ENCODE measurements around the gene PNMA5. TPM values are rescaled to one million over a fixed set of nuclear protein-coding genes. Genes with fewer than 3 reads are reported as not detected.

The PNMA5 gene
- total and polyA plus RNA-seq, 2 of the 8 experiments (the other 6 are each of a cell fraction or from before 2014, with no cell fraction given), result 0.11 TPM

DNA sequence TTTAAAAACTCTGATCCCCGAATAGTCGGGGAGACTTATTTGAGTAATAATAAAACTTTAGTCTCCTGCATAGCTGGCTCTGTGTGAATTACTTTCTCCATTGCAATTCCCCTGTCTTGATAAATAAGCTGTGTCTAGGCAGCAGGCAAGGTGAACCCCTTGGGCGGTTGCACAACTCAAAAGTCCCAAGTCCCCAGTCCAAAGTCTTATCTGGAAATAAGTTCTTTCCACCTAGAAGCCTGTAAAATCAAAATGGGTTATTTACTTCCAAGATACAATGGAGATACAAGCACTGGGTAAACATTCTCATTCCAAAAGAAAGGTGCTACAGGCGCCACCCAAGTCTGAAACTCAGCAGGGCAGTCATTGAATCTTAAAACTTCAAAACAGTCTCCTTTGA lies 10.1 kb upstream of the PNMA5 start:
- Histone ChIP-seq H3K4me1 (replicated peaks in 1 of 4; ENCODE audit: control insufficient read depth in 3 of 4, insufficient read depth in 4 of 4, low read length in 3 of 4) (no peaks in the 10 kb centered on the region), H2BK20ac (ENCODE audit: low read length) (no peak overlapping the region), H2AK5ac (ENCODE audit: low read depth, low read length) (no peak overlapping the region), H3K4ac (replicated peaks; ENCODE audit: insufficient read length, low read depth, low read length) (no peak overlapping the region), H2BK5ac (ENCODE audit: low read depth, low read length) (no peak overlapping the region), H4K5ac (ENCODE audit: insufficient read length, low read depth, low read length) (no peak overlapping the region), H3K27me3 (replicated peaks in 1 of 4; ENCODE audit: control insufficient read depth in 3 of 4, extremely low read depth in 1 of 4, insufficient read depth in 3 of 4, low read length in 3 of 4) (no peaks in the 10 kb centered on the region), H3K56ac (replicated peaks; ENCODE audit: insufficient read length, low read depth, low read length) (no peak overlapping the region), H3K4me2 (ENCODE audit: insufficient read depth in 1 of 2, low read depth in 2 of 2, low read length in 2 of 2) (no peak overlapping the region), H3K79me2 (ENCODE audit: control insufficient read depth in 1 of 2, insufficient read depth in 2 of 2, low read length in 2 of 2) (no peaks in the 10 kb centered on the region), H3K27ac (ENCODE audit: low read depth, low read length) (no peak overlapping the region), H3K36me3 (ENCODE audit: control insufficient read depth in 2 of 4, insufficient read depth in 4 of 4, low read length in 3 of 4) (no peaks in the 10 kb centered on the region), H3K9ac (replicated peaks in 1 of 4; ENCODE audit: extremely low read depth in 1 of 4, low read depth in 3 of 4, low read length in 3 of 4) (no peak overlapping the region), H3K9me3 (ENCODE audit: insufficient read depth in 2 of 2, low read depth in 1 of 2, low read length in 1 of 2) (peaks cover 0 to 6% of the 10 kb centered on the region in 2 experiments; a peak in 1 of 4 replicates), H2BK12ac (ENCODE audit: low read depth, low read length) (no peak overlapping the region), H2BK15ac (ENCODE audit: low read length) (no peak overlapping the region), H3K18ac (ENCODE audit: extremely low read depth, low read length) (no peak overlapping the region), H3K79me1 (ENCODE audit: low read depth, low read length) (no peaks in the 10 kb centered on the region), H4K20me1 (replicated peaks in 1 of 2; ENCODE audit: control insufficient read depth in 1 of 2, insufficient read depth in 2 of 2, low read length in 2 of 2) (no peaks in the 10 kb centered on the region), H2AFZ (ENCODE audit: low read length) (no peak overlapping the region), H2BK120ac (replicated peaks; ENCODE audit: low read depth, low read length) (no peak overlapping the region), H3K23ac (ENCODE audit: insufficient read length) (no peak overlapping the region), H4K8ac (ENCODE audit: extremely low read depth, insufficient read depth, low read length) (no peak overlapping the region), H3K4me3 (ENCODE audit: extremely low read depth in 1 of 4, insufficient read depth in 2 of 4, low read depth in 3 of 4, low read length in 4 of 4) (no peak overlapping the region), H4K91ac (replicated peaks; ENCODE audit: insufficient read length, low read length) (no peak overlapping the region), H3K14ac (ENCODE audit: insufficient read length) (no peak overlapping the region), H3K23me2 (ENCODE audit: low read depth, low read length) (no peaks in the 10 kb centered on the region)
- ChIA-PET CTCF (ENCODE audit: partially characterized antibody) (no interaction called here), POLR2A (ENCODE audit: partially characterized antibody) (no interaction called here)
- 93% methylated on average over 3 of the region's 4 CpGs; no CpG with 5 or more reads in 1 of the 2 experiments for WGBS, 2 experiments (ENCODE audit: extremely low coverage in 1 of 2, insufficient coverage in 1 of 2, insufficient read length in 1 of 2, insufficient replicate concordance in 2 of 2, low coverage in 1 of 2, low lambda C conversion rate in 2 of 2, missing lambda C conversion rate in 1 of 2)
- no peak for TF ChIP-seq EZH2 (IDR thresholded peaks at IDR 0.05; ENCODE audit: low read depth, low read length, severe bottlenecking)
- TF ChIP-seq PHF8 (conservative IDR thresholded peaks at IDR 0.05; ENCODE audit: low read depth, low read length), result no peak
- no peak for TF ChIP-seq JUN (IDR thresholded peaks at IDR 0.05; ENCODE audit: low read depth, low read length)
- TF ChIP-seq RNF2 (IDR thresholded peaks at IDR 0.05; ENCODE audit: borderline replicate concordance, low read depth, low read length, missing control alignments, poor library complexity, severe bottlenecking), result no peak
- no peak for TF ChIP-seq CREB1 (IDR thresholded peaks at IDR 0.05)
- no peak for TF ChIP-seq CBX8 (IDR thresholded peaks at IDR 0.05; ENCODE audit: borderline replicate concordance, low read depth, low read length)
- TF ChIP-seq SUZ12 (IDR thresholded peaks at IDR 0.05; ENCODE audit: low read length), result no peak
- no peak for TF ChIP-seq GABPA (IDR thresholded peaks at IDR 0.05; ENCODE audit: borderline replicate concordance, insufficient read depth, low read length)
- TF ChIP-seq, protein P1, sequence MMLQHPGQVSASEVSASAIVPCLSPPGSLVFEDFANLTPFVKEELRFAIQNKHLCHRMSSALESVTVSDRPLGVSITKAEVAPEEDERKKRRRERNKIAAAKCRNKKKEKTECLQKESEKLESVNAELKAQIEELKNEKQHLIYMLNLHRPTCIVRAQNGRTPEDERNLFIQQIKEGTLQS (IDR thresholded peaks at IDR 0.05; ENCODE audit: insufficient read depth, low read depth, low read length), result no peak
- no peak for TF ChIP-seq BCL11A (IDR thresholded peaks at IDR 0.05; ENCODE audit: low read depth in 2 of 2, low read length in 2 of 2)
- TF ChIP-seq NANOG (IDR thresholded peaks at IDR 0.05; ENCODE audit: insufficient read depth, low read depth, low read length, poor library complexity, severe bottlenecking), result no peak
- TF ChIP-seq RAD21 (IDR thresholded peaks at IDR 0.05 in 1 of 2, conservative IDR thresholded peaks at IDR 0.05 in 1 of 2; ENCODE audit: low read depth in 2 of 2, low read length in 2 of 2), result no peak
- TF ChIP-seq POLR2A (IDR thresholded peaks at IDR 0.05; ENCODE audit: control extremely low read depth in 1 of 2, low read depth in 2 of 2, low read length in 2 of 2), result no peak
- DNase-seq (ENCODE audit: low read depth in 1 of 2, low spot score in 2 of 2) (no peak), FAIRE-seq (no peak)
